Endothelial cell of umbilical vein (primary cell): ENCODE results near the gene SFI1. TPM values are rescaled to one million over a fixed set of nuclear protein-coding genes. Genes with fewer than 3 reads are reported as not detected.

Source experiments
- BruUV-seq: library from RNA; stranded (reverse); fragments of 400-500 nt; replicated peaks from 2 replicates; lab custom pipeline; 2021; lab: Mats Ljungman, UMichigan
- CTCF ChIA-PET: fragments of 300-600, 350-600 bp; sonication (Branson Sonifier 250); formaldehyde crosslinking; loops from one replicate; lab custom pipeline; 2021; ENCODE audit warnings: antibody characterized with exemption, inconsistent platforms; lab: Charles Lee
- POLR2A ChIA-PET: fragments of 300-600, 350-600 bp; sonication (Branson Sonifier 250); formaldehyde crosslinking; loops from one replicate; lab custom pipeline; 2021; ENCODE audit warnings: antibody characterized with exemption, inconsistent platforms; lab: Charles Lee
- DNase-seq: peaks from one replicate; pipeline ENCODE4 v3.0.0-alpha.2; 2011; ENCODE audit warnings: low read depth, low spot score
- FAIRE-seq: peaks from 2 replicates; lab custom pipeline; 2011; peaks lifted over from hg19 to GRCh38; lab: Jason Lieb, UNC
- H2AFZ ChIP-seq: 2 replicates; pipeline ENCODE4 v1.6.0; 2012; ENCODE audit warnings: low read depth, low read length, control low read depth, inconsistent platforms
- H3K27ac ChIP-seq: 2 replicates; pipeline ENCODE4 v1.5.1; 2011; ENCODE audit warnings: low read depth, mild to moderate bottlenecking, control low read depth, low read length, moderate library complexity; ENCODE audit not compliant: insufficient read depth
- H3K27me3 ChIP-seq, 2 experiments: 2 replicates each; pipeline versions ENCODE4 v1.6.0 to v1.6.1; 2011; ENCODE audit warnings: low read length in 2 of 2, mixed read lengths in 1 of 2; ENCODE audit not compliant: control insufficient read depth in 2 of 2, insufficient read depth in 2 of 2
- H3K36me3 ChIP-seq, 2 experiments: 2 replicates in 1 of 2; 3 replicates in 1 of 2; pipeline ENCODE4 v1.5.1; 2011; ENCODE audit warnings: low read length in 2 of 2, mild to moderate bottlenecking in 1 of 2, moderate library complexity in 1 of 2; ENCODE audit not compliant: control insufficient read depth in 2 of 2, insufficient read depth in 2 of 2; ENCODE audit errors: extremely low read depth in 1 of 2
- H3K4me1 ChIP-seq: 3 replicates; pipeline ENCODE4 v1.5.1; 2011; ENCODE audit warnings: mild to moderate bottlenecking, low read length; ENCODE audit not compliant: control insufficient read depth, insufficient read depth; ENCODE audit errors: extremely low read depth
- H3K4me2 ChIP-seq: 2 replicates; pipeline ENCODE4 v1.6.1; 2011; ENCODE audit warnings: low read length, control low read depth, mixed read lengths; ENCODE audit not compliant: insufficient read depth
- H3K4me3 ChIP-seq, 3 experiments: fragments of 200-600 bp in 1 of 3; sonication (generic), shearing (Covaris generic) in 1 of 3; replicated peaks in 1 of 3; 2 replicates each; pipeline ENCODE4 v1.5.1; 2011 to 2016; ENCODE audit warnings: control low read depth in 3 of 3, low read length in 3 of 3, mild to moderate bottlenecking in 2 of 3, inconsistent platforms in 1 of 3, low read depth in 1 of 3, moderate library complexity in 1 of 3; ENCODE audit not compliant: insufficient read depth in 1 of 3
- H3K79me2 ChIP-seq: 2 replicates; pipeline ENCODE4 v1.6.0; 2012; ENCODE audit warnings: low read length, inconsistent platforms; ENCODE audit not compliant: control insufficient read depth, insufficient read depth
- H3K9ac ChIP-seq: replicated peaks from 2 replicates; pipeline ENCODE3; 2011; ENCODE audit warnings: low read length, control low read depth; ENCODE audit not compliant: insufficient read depth; ENCODE audit errors: extremely low read depth
- H3K9me1 ChIP-seq: replicated peaks from 3 replicates; pipeline ENCODE4 v1.6.0; 2011; ENCODE audit warnings: mild to moderate bottlenecking, low read length; ENCODE audit not compliant: control insufficient read depth, insufficient read depth; ENCODE audit errors: extremely low read depth
- H3K9me3 ChIP-seq: replicated peaks from 2 replicates; pipeline ENCODE4 v1.5.1; 2012; ENCODE audit warnings: low read length, inconsistent platforms; ENCODE audit not compliant: control insufficient read depth, insufficient read depth
- H4K20me1 ChIP-seq: replicated peaks from 2 replicates; pipeline ENCODE3; 2011; ENCODE audit warnings: mild to moderate bottlenecking, low read length; ENCODE audit not compliant: control insufficient read depth, insufficient read depth; ENCODE audit errors: extremely low read depth
- FOS ChIP-seq: IDR thresholded peaks from 2 replicates; pipeline ENCODE4 v1.6.1; 2011; ENCODE audit warnings: mild to moderate bottlenecking, low read length, moderate library complexity, borderline replicate concordance; ENCODE audit not compliant: insufficient read depth
- MAX ChIP-seq: IDR thresholded peaks from 2 replicates; pipeline ENCODE4 v1.6.1; 2011; ENCODE audit not compliant: insufficient read depth, insufficient read length
- POLR2A ChIP-seq: IDR thresholded peaks from 2 replicates; pipeline ENCODE4 v1.6.1; 2012; ENCODE audit warnings: low read depth, mild to moderate bottlenecking, control low read depth, low read length
- POLR2AphosphoS5 ChIP-seq: IDR thresholded peaks from 2 replicates; pipeline ENCODE4 v1.6.1; 2012; ENCODE audit warnings: low read depth, mild to moderate bottlenecking, control low read depth, low read length, moderate library complexity; ENCODE audit not compliant: insufficient read depth
- dilution Hi-C: fragments of 300-500 bp; cut with MboI; formaldehyde crosslinking; loops from one replicate; pipeline ENCODE4 v1.15.0; 2019; ENCODE audit warnings: low sequenced_read_pairs; ENCODE audit not compliant: extremely low pct_ligation_motif_present
- intact Hi-C: fragments of 100-400 bp; cut with micrococcal nuclease; formaldehyde crosslinking; loops from one replicate; pipeline ENCODE4 v1.10.0; 2022
- polyA plus RNA-seq, 4 experiments: library from polyadenylated mRNA; depleted of rRNA in 3 of 4; stranded (reverse) in 3 of 4; unstranded in 1 of 4; fragments of >200 nt; gene quantifications; 2 replicates each; pipeline versions ENCODE4 v1.2.1 to v1.2.3, GENCODE V29; 2011 to 2012; ENCODE audit warnings: missing spikeins in 1 of 4
- total RNA-seq: library from RNA; stranded (reverse); gene quantifications from 2 replicates; pipeline ENCODE4 v1.2.3, GENCODE V29; 2021
- TF ChIP-seq, protein P1 (sequence below), 2 donors: IDR thresholded peaks; 1 replicate in 1 of 2; 2 replicates in 1 of 2; pipeline ENCODE4 v1.5.1; 2011; ENCODE audit warnings: low read length in 2 of 2, mild to moderate bottlenecking in 2 of 2, moderate library complexity in 2 of 2, control low read depth in 1 of 2, inconsistent platforms in 1 of 2, low read depth in 1 of 2; ENCODE audit not compliant: insufficient read depth in 1 of 2; ENCODE audit errors: extremely low read depth in 1 of 2

The SFI1 gene
- total and polyA plus RNA-seq, 2 donors (not counting 3 experiments of a cell fraction or from before 2014, with no cell fraction given): 12.5 to 46.4 TPM

DNA sequence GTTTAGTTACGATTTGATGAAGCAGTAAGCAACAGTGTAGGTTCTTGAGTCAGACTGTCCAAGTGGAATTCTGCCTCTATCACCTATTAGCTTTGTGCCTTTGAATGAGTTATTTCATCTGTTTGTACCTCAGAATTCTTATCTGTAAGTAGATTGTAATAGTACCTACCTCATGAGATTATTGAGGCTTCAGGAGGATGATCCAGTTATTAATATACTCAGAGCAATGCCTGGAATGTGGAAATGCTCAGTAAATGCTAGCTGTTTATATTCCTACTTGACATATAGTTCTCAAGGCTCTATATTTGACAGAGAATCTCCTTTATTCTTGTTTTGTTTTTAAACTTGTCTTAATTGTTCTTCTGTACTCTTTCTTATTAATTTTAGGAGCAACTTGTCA is 70.1 kb downstream of the SFI1 start:
- DNase-seq: no peak
- CTCF ChIA-PET: interaction anchor here (1.1 to 3.9 kb wide), 2 partner anchors 10 to 115 kb away, joined by 3 to 17 read pairs; no protein-coding TSS in a partner anchor

DNA sequence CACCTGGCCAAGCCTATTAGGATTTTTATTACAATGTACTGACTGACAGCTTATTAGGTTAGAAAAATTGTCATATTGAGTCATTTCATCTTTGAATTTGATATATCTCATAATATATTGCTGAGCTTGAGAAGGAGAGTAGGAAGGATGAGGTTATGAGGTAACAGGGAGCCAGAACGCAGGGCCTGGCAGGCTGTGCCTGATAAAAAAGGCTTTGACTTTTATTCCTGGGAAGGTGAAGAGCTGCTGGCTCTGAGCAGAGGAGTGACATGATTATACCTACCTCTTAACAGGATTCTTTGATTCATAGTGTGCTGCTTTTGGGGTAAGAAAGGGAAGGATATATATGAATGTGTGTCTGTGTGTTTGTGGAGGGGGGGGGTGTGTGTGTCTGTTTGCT is 70.9 kb downstream of the SFI1 start:
- CTCF ChIA-PET: interaction anchor here (3.9 kb wide), 1 partner anchor 11 kb away, joined by 17 read pairs; no protein-coding TSS in a partner anchor
- BruUV-seq: no TSS peak
- H3K9me1 ChIP-seq: no peaks in the 10 kb centered on the region
- H3K9ac ChIP-seq: no peak overlapping the region
- intact Hi-C loops (no loop called here), dilution Hi-C loops (no loop called here)
- no peak overlapping the region for H3K4me3 ChIP-seq
- POLR2A ChIA-PET: no interaction called here
- H3K4me2 ChIP-seq: no peak overlapping the region
- H3K27ac ChIP-seq: no peak overlapping the region
- H3K9me3 ChIP-seq: no peaks in the 10 kb centered on the region
- TF ChIP-seq, protein P1, sequence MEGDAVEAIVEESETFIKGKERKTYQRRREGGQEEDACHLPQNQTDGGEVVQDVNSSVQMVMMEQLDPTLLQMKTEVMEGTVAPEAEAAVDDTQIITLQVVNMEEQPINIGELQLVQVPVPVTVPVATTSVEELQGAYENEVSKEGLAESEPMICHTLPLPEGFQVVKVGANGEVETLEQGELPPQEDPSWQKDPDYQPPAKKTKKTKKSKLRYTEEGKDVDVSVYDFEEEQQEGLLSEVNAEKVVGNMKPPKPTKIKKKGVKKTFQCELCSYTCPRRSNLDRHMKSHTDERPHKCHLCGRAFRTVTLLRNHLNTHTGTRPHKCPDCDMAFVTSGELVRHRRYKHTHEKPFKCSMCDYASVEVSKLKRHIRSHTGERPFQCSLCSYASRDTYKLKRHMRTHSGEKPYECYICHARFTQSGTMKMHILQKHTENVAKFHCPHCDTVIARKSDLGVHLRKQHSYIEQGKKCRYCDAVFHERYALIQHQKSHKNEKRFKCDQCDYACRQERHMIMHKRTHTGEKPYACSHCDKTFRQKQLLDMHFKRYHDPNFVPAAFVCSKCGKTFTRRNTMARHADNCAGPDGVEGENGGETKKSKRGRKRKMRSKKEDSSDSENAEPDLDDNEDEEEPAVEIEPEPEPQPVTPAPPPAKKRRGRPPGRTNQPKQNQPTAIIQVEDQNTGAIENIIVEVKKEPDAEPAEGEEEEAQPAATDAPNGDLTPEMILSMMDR (IDR thresholded peaks at IDR 0.05; ENCODE audit: extremely low read depth in 1 of 2, insufficient read depth in 1 of 2, low read depth in 1 of 2, low read length in 2 of 2): no peak
- no peaks in the 10 kb centered on the region for H3K79me2 ChIP-seq
- no peaks in the 10 kb centered on the region for H3K36me3 ChIP-seq
- no peak overlapping the region for H2AFZ ChIP-seq
- FAIRE-seq: no peak
- no peaks in the 10 kb centered on the region for H3K4me1 ChIP-seq
- DNase-seq: no peak
- no peaks in the 10 kb centered on the region for H3K27me3 ChIP-seq
- H4K20me1 ChIP-seq: no peaks in the 10 kb centered on the region

More for the DNA sequence above, 70.1 kb downstream of the SFI1 start:
- no peaks in the 10 kb centered on the region for H3K79me2 ChIP-seq
- POLR2A ChIA-PET: no interaction called here
- dilution Hi-C loops (no loop called here), intact Hi-C loops (no loop called here)
- no peaks in the 10 kb centered on the region for H3K9me1 ChIP-seq
- H3K9me3 ChIP-seq: no peaks in the 10 kb centered on the region
- FAIRE-seq: no peak
- BruUV-seq: no TSS peak
- no peaks in the 10 kb centered on the region for H3K36me3 ChIP-seq
- H3K4me3 ChIP-seq: no peak overlapping the region
- no peak overlapping the region for H3K27ac ChIP-seq
- H3K9ac ChIP-seq: no peak overlapping the region
- no peak for TF ChIP-seq FOS
- no peak for TF ChIP-seq POLR2A
- no peak for TF ChIP-seq POLR2AphosphoS5
- no peak for TF ChIP-seq MAX
- peaks cover under 1% of the 10 kb centered on the region for H3K4me1 ChIP-seq
- H4K20me1 ChIP-seq: no peaks in the 10 kb centered on the region
- no peaks in the 10 kb centered on the region for H3K27me3 ChIP-seq
- no peak overlapping the region for H3K4me2 ChIP-seq
- H2AFZ ChIP-seq: no peak overlapping the region
